HCT116 (cell line): ENCODE results near the gene ATXN1. TPM values are rescaled to one million over a fixed set of nuclear protein-coding genes. Genes with fewer than 3 reads are reported as not detected.

Source experiments
- ATAC-seq: fragments of 200-7000 bp; cut with Tn5 transposase; 2 replicates; pipeline ENCODE4 v1.9.1; 2020; ENCODE audit warnings: mild to moderate bottlenecking, moderate library complexity
- BruUV-seq: library from RNA; stranded (reverse); fragments of 400-500 nt; replicated peaks from 2 replicates; lab custom pipeline; 2021; lab: Mats Ljungman, UMichigan
- CTCF ChIA-PET: fragments of 300-600 bp; sonication (Branson Sonifier 250); formaldehyde crosslinking; loops from one replicate; lab custom pipeline; 2021; ENCODE audit warnings: antibody characterized with exemption; lab: Charles Lee
- POLR2A ChIA-PET: fragments of 300-600, 350-600 bp; sonication (Branson Sonifier 250); formaldehyde crosslinking; loops from one replicate; lab custom pipeline; 2021; ENCODE audit warnings: antibody characterized with exemption; lab: Charles Lee
- RAD21 ChIA-PET, 2 experiments: fragments of 300-600 bp; sonication (Branson Sonifier 250); formaldehyde crosslinking; loops; one replicate each; lab custom pipeline; 2023; ENCODE audit warnings: low total read pairs in 2 of 2; ENCODE audit not compliant: uncharacterized antibody in 2 of 2, unreplicated experiment in 2 of 2, low non-redundant PET in 1 of 2; lab: Charles Lee
- DNase-seq: peaks from one replicate; pipeline ENCODE4 v3.0.0-alpha.2; 2010; ENCODE audit warnings: low read depth, low spot score
- H2AFZ ChIP-seq: fragments of 200-600 bp; shearing (Covaris generic), sonication (generic); 2 replicates; pipeline ENCODE4 v1.6.1; 2017; ENCODE audit warnings: low read depth, mixed run types, mixed read lengths, antibody characterized with exemption, low read length; ENCODE audit not compliant: poor library complexity, severe bottlenecking
- H3K27ac ChIP-seq: 2 replicates; pipeline ENCODE4 v1.5.1; 2012; ENCODE audit warnings: low read depth, low read length
- H3K27me3 ChIP-seq: fragments of 200-600 bp; sonication (generic); 2 replicates; pipeline ENCODE4 v1.6.1; 2016; ENCODE audit warnings: mixed run types, low read length, mixed read lengths; ENCODE audit not compliant: insufficient read depth
- H3K36me3 ChIP-seq, 2 experiments: fragments of 200-500 bp in 1 of 2; fragments of 200-600 bp in 1 of 2; sonication (Bioruptor generic) in 1 of 2; sonication (generic) in 1 of 2; 2 replicates each; pipeline versions ENCODE4 v1.5.1 to v1.6.1; 2014 to 2016; ENCODE audit warnings: low read length in 2 of 2, inconsistent platforms in 1 of 2, mixed read lengths in 1 of 2, mixed run types in 1 of 2; ENCODE audit not compliant: insufficient read depth in 2 of 2, control insufficient read depth in 1 of 2
- H3K4me1 ChIP-seq, 2 experiments: fragments of 200-600 bp in 1 of 2; sonication (generic) in 1 of 2; 2 replicates each; pipeline versions ENCODE4 v1.5.1 to v1.6.1; 2012 to 2017; ENCODE audit warnings: low read length in 2 of 2, inconsistent platforms in 1 of 2, mild to moderate bottlenecking in 1 of 2, mixed read lengths in 1 of 2, mixed run types in 1 of 2, moderate library complexity in 1 of 2; ENCODE audit not compliant: insufficient read depth in 2 of 2, control insufficient read depth in 1 of 2
- H3K4me2 ChIP-seq: fragments of 200-600 bp; sonication (generic); 2 replicates; pipeline ENCODE4 v1.6.1; 2017; ENCODE audit warnings: mixed run types, low read length, mixed read lengths
- H3K4me3 ChIP-seq, 2 experiments: fragments of 200-600 bp in 1 of 2; sonication (generic) in 1 of 2; replicated peaks in 1 of 2; 2 replicates each; pipeline ENCODE4 v1.5.1; 2011 to 2016; ENCODE audit warnings: low read length in 2 of 2, control low read depth in 1 of 2, low read depth in 1 of 2, mild to moderate bottlenecking in 1 of 2, mixed read lengths in 1 of 2, mixed run types in 1 of 2
- H3K79me2 ChIP-seq: fragments of 200-600 bp; sonication (generic); 2 replicates; pipeline ENCODE4 v1.6.1; 2017; ENCODE audit warnings: mild to moderate bottlenecking, mixed run types, low read length, moderate library complexity, mixed read lengths; ENCODE audit not compliant: insufficient read depth
- H3K9ac ChIP-seq: fragments of 200-600 bp; sonication (generic); 2 replicates; pipeline ENCODE4 v1.6.1; 2016; ENCODE audit warnings: low read length, mixed read lengths
- H3K9me2 ChIP-seq: fragments of 200-600 bp; sonication (generic), shearing (Covaris generic); 2 replicates; pipeline ENCODE4 v1.6.1; 2017; ENCODE audit warnings: mixed run types, mild to moderate bottlenecking, moderate library complexity; ENCODE audit not compliant: insufficient read depth
- H3K9me3 ChIP-seq, 2 experiments: fragments of 200-500 bp in 1 of 2; fragments of 200-600 bp in 1 of 2; sonication (Bioruptor generic) in 1 of 2; sonication (generic) in 1 of 2; 2 replicates each; pipeline ENCODE4 v1.6.1; 2014 to 2017; ENCODE audit warnings: low read length in 2 of 2, mixed read lengths in 2 of 2, inconsistent platforms in 1 of 2, low read depth in 1 of 2, mild to moderate bottlenecking in 1 of 2, mixed run types in 1 of 2, moderate library complexity in 1 of 2; ENCODE audit not compliant: control insufficient read depth in 1 of 2, insufficient read depth in 1 of 2
- H4K20me1 ChIP-seq: fragments of 200-600 bp; sonication (generic), shearing (Covaris generic); 2 replicates; pipeline ENCODE4 v1.6.1; 2017; ENCODE audit warnings: mixed run types, mild to moderate bottlenecking, moderate library complexity; ENCODE audit not compliant: insufficient read depth
- ATF3 ChIP-seq: IDR thresholded peaks from 2 replicates; pipeline ENCODE4 v1.6.1; 2012
- ELF1 ChIP-seq: IDR thresholded peaks from 2 replicates; pipeline ENCODE4 v1.6.1; 2012; ENCODE audit warnings: low read depth, borderline replicate concordance
- FOSL1 ChIP-seq: IDR thresholded peaks from 2 replicates; pipeline ENCODE4 v1.6.1; 2012; ENCODE audit warnings: low read depth
- JUND ChIP-seq: IDR thresholded peaks from 2 replicates; pipeline ENCODE4 v1.6.1; 2012
- MAX ChIP-seq: IDR thresholded peaks from 2 replicates; pipeline ENCODE4 v1.6.1; 2012
- POLR2AphosphoS5 ChIP-seq: IDR thresholded peaks from 2 replicates; pipeline ENCODE4 v1.6.1; 2011; ENCODE audit warnings: mild to moderate bottlenecking, low read depth, low read length, moderate library complexity
- SP1 ChIP-seq: IDR thresholded peaks from 2 replicates; pipeline ENCODE4 v1.6.1; 2012; ENCODE audit warnings: low read depth
- YY1 ChIP-seq: IDR thresholded peaks from 2 replicates; pipeline ENCODE4 v1.6.1; 2011; ENCODE audit warnings: low read length, low read depth, moderate library complexity, mild to moderate bottlenecking; ENCODE audit not compliant: insufficient replicate concordance; ENCODE audit errors: extremely low read depth
- ZBTB33 ChIP-seq: IDR thresholded peaks from 2 replicates; pipeline ENCODE4 v1.6.1; 2011; ENCODE audit warnings: mild to moderate bottlenecking, low read length, moderate library complexity; ENCODE audit not compliant: insufficient replicate concordance; ENCODE audit errors: extremely low read depth
- ZNF274 ChIP-seq: fragments of 200-500 bp; sonication (Bioruptor generic); IDR thresholded peaks from 2 replicates; pipeline ENCODE4 v1.6.1; 2014; ENCODE audit warnings: mild to moderate bottlenecking, low read depth, low read length, inconsistent platforms
- intact Hi-C: fragments of 100-400 bp; cut with micrococcal nuclease; formaldehyde crosslinking; loops from 2 replicates; pipeline ENCODE4 v1.10.0; 2022
- total RNA-seq: library from RNA; stranded (reverse); gene quantifications from one replicate; pipeline ENCODE4 v1.2.1, GENCODE V29; 2021; ENCODE audit not compliant: unreplicated experiment
- TF ChIP-seq, protein P1 (sequence below), 3 experiments: fragments of 200-600 bp in 1 of 3; sonication (generic) in 1 of 3; IDR thresholded peaks in 2 of 3; conservative IDR thresholded peaks in 1 of 3; 2 replicates each; pipeline ENCODE4 v1.5.1; 2012 to 2017; ENCODE audit warnings: low read depth in 2 of 3, low read length in 2 of 3, antibody characterized with exemption in 1 of 3, borderline replicate concordance in 1 of 3, control low read depth in 1 of 3, mild to moderate bottlenecking in 1 of 3, mixed read lengths in 1 of 3, mixed run types in 1 of 3, moderate library complexity in 1 of 3; ENCODE audit not compliant: insufficient read depth in 1 of 3

The ATXN1 gene
- total RNA-seq, 1 experiment from 2014 or later, result 21.0 TPM

- intact Hi-C loops, result no loop called here
- H4K20me1 ChIP-seq, result no peaks in the 10 kb centered on the region
- no peak overlapping the region for H3K4me3 ChIP-seq
- no peaks in the 10 kb centered on the region for H3K4me1 ChIP-seq
- ChIA-PET CTCF (no interaction called here), POLR2A (no interaction called here), RAD21 (no interaction called here)
- no peak overlapping the region for H3K4me2 ChIP-seq
- H3K27me3 ChIP-seq, result no peaks in the 10 kb centered on the region
- H3K9me2 ChIP-seq, result no peaks in the 10 kb centered on the region
- no peak overlapping the region for H3K9ac ChIP-seq
- H3K36me3 ChIP-seq, result no peaks in the 10 kb centered on the region
- BruUV-seq, result no TSS peak
- no peak overlapping the region for H3K27ac ChIP-seq
- no peak for ATAC-seq
- no peak overlapping the region for H2AFZ ChIP-seq
- no peaks in the 10 kb centered on the region for H3K9me3 ChIP-seq
- no peaks in the 10 kb centered on the region for H3K79me2 ChIP-seq
- no peak for TF ChIP-seq ELF1
- no peak for TF ChIP-seq JUND
- TF ChIP-seq ATF3, result no peak
- TF ChIP-seq, protein P1, sequence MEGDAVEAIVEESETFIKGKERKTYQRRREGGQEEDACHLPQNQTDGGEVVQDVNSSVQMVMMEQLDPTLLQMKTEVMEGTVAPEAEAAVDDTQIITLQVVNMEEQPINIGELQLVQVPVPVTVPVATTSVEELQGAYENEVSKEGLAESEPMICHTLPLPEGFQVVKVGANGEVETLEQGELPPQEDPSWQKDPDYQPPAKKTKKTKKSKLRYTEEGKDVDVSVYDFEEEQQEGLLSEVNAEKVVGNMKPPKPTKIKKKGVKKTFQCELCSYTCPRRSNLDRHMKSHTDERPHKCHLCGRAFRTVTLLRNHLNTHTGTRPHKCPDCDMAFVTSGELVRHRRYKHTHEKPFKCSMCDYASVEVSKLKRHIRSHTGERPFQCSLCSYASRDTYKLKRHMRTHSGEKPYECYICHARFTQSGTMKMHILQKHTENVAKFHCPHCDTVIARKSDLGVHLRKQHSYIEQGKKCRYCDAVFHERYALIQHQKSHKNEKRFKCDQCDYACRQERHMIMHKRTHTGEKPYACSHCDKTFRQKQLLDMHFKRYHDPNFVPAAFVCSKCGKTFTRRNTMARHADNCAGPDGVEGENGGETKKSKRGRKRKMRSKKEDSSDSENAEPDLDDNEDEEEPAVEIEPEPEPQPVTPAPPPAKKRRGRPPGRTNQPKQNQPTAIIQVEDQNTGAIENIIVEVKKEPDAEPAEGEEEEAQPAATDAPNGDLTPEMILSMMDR (IDR thresholded peaks at IDR 0.05 in 2 of 3, conservative IDR thresholded peaks at IDR 0.05 in 1 of 3; ENCODE audit: borderline replicate concordance in 1 of 3, insufficient read depth in 1 of 3, low read depth in 2 of 3, low read length in 2 of 3), result no peak
- TF ChIP-seq SP1, result no peak
- TF ChIP-seq YY1, result no peak
- TF ChIP-seq POLR2AphosphoS5, result no peak
- no peak for TF ChIP-seq ZBTB33
- TF ChIP-seq ZNF274, result no peak
- no peak for TF ChIP-seq MAX
- no peak for TF ChIP-seq FOSL1
- TF ChIP-seq, all 23 proteins: peak for 0
- DNase-seq, result no peak
Observed at GRCh38 chr6:16415677-16416076, 345.6 kb downstream of the ATXN1 start.
